AG09319 (cell line): ENCODE results near the gene GTPBP4.
"Not testable (repeated sequence)": the region's sequence is repeated elsewhere in the genome, so short reads cannot be mapped to it uniquely, and the experiment has no call there.

Experiments used
- DNase-seq: peaks from one replicate; pipeline ENCODE4 v3.0.0-alpha.2; 2010; ENCODE audit warnings: low read depth; ENCODE audit errors: extremely low read depth
- CTCF ChIP-seq: IDR thresholded peaks from 2 replicates; pipeline ENCODE4 v1.5.1; 2011; ENCODE audit warnings: low read depth, mild to moderate bottlenecking, inconsistent platforms, low read length, moderate library complexity

Gene GTPBP4

GRCh38 chr10:1037098-1037497, 48.9 kb downstream of the GTPBP4 start:
- TF ChIP-seq CTCF, result no peak
- DNase-seq, result no peak

GRCh38 chr10:1038769-1039168, 50.5 kb downstream of the GTPBP4 start:
- DNase-seq, result not testable (repeated sequence)

GRCh38 chr10:1040133-1040532, 51.9 kb downstream of the GTPBP4 start:
- TF ChIP-seq CTCF, result no peak
- no peak for DNase-seq

GRCh38 chr10:1041514-1041913, 53.3 kb downstream of the GTPBP4 start:
- no peak for DNase-seq
- no peak for TF ChIP-seq CTCF

GRCh38 chr10:1043532-1043995, 55.3 kb downstream of the GTPBP4 start:
- no peak for TF ChIP-seq CTCF
- DNase-seq, result no peak

- no peak for DNase-seq
- TF ChIP-seq CTCF, result no peak
These were observed 55.9 kb downstream of the GTPBP4 start for GRCh38 chr10:1044146-1044545.

GRCh38 chr10:1044964-1045363, 56.7 kb downstream of the GTPBP4 start:
- no peak for DNase-seq
- TF ChIP-seq CTCF, result no peak

GRCh38 chr10:1045415-1045814, 57.2 kb downstream of the GTPBP4 start:
- DNase-seq, result no peak

More at GRCh38 chr10:1045415-1045814, 57.2 kb downstream of the GTPBP4 start:
- no peak for TF ChIP-seq CTCF
